ENCODE results near the gene ALAD.

DNA sequence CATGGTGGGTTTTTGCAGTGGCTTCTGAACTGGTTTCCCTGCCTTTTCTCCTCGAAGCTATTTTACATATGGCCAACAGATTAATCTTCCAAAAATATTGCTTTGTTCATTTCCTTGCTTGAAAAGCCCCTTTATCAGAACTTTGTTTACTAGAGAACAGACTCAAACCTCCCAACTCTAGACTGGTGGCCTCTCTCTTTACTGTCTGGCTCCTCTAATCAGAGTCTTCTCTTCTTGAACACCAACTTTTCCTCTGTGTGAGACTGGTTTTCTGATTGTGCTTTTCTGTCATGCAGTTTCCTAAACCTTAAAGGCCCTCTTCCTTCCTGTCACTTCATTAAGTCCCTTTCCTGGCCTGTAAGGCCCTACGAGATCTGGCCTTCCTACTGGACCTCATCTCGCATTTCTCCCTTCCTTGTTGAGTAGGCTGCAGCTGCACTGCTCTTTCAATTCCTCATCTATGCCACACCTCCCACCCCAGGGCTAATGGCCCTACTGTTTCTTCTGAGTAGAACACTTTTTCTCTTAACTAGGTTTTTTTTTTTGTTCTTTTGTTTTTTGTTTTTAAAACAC, 15.2 kb upstream of the ALAD start:
- TF ChIP-seq, protein P1, sequence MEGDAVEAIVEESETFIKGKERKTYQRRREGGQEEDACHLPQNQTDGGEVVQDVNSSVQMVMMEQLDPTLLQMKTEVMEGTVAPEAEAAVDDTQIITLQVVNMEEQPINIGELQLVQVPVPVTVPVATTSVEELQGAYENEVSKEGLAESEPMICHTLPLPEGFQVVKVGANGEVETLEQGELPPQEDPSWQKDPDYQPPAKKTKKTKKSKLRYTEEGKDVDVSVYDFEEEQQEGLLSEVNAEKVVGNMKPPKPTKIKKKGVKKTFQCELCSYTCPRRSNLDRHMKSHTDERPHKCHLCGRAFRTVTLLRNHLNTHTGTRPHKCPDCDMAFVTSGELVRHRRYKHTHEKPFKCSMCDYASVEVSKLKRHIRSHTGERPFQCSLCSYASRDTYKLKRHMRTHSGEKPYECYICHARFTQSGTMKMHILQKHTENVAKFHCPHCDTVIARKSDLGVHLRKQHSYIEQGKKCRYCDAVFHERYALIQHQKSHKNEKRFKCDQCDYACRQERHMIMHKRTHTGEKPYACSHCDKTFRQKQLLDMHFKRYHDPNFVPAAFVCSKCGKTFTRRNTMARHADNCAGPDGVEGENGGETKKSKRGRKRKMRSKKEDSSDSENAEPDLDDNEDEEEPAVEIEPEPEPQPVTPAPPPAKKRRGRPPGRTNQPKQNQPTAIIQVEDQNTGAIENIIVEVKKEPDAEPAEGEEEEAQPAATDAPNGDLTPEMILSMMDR (optimal IDR thresholded peaks at IDR 0.05 in 1 of 3, IDR thresholded peaks at IDR 0.05 in 1 of 3, conservative IDR thresholded peaks at IDR 0.05 in 1 of 3; ENCODE audit: extremely low read depth in 1 of 3, insufficient read depth in 2 of 3, low read length in 3 of 3), result no peak
- no peak for TF ChIP-seq EZH2 (IDR thresholded peaks at IDR 0.05; ENCODE audit: low read length)
